ENCODE results near the gene DRGX.

Gene DRGX

GRCh38 chr10:49426490-49427360, 30.8 kb upstream of the DRGX start:
- no peak for TF ChIP-seq EZH2 (IDR thresholded peaks at IDR 0.05)
- no peak for TF ChIP-seq FOXP2 (optimal IDR thresholded peaks at IDR 0.05; ENCODE audit: control extremely low read depth, extremely low read length, insufficient read depth)
- no peak for TF ChIP-seq POLR2AphosphoS5 (IDR thresholded peaks at IDR 0.05; ENCODE audit: borderline replicate concordance, low read depth, low read length)
- Histone ChIP-seq H3K27ac (no peak overlapping the region), H3K4me3 (no peak overlapping the region), H3K36me3 (ENCODE audit: insufficient read depth, low read length) (no peaks in the 10 kb centered on the region), H3K9ac (ENCODE audit: insufficient read length) (no peak overlapping the region), H3K9me3 (ENCODE audit: low read depth, low read length) (no peaks in the 10 kb centered on the region)
- no peak for DNase-seq (ENCODE audit: low read depth, low spot score)

- TF ChIP-seq POLR2AphosphoS5 (IDR thresholded peaks at IDR 0.05; ENCODE audit: borderline replicate concordance, low read depth, low read length) (no peak), FOXP2 (optimal IDR thresholded peaks at IDR 0.05; ENCODE audit: control extremely low read depth, extremely low read length, insufficient read depth) (no peak), EZH2 (IDR thresholded peaks at IDR 0.05) (no peak)
- Histone ChIP-seq H3K36me3 (ENCODE audit: insufficient read depth, low read length) (no peaks in the 10 kb centered on the region), H3K27ac (no peak overlapping the region), H3K9me3 (ENCODE audit: low read depth, low read length) (no peaks in the 10 kb centered on the region), H3K4me3 (no peak overlapping the region), H3K9ac (ENCODE audit: insufficient read length) (no peak overlapping the region)
- no peak for DNase-seq (ENCODE audit: low read depth, low spot score)
These were observed 23.1 kb upstream of the DRGX start for GRCh38 chr10:49419005-49419404.

- Histone ChIP-seq H3K9ac (ENCODE audit: insufficient read length) (no peak overlapping the region), H3K4me3 (no peak overlapping the region), H3K9me3 (ENCODE audit: low read depth, low read length) (no peaks in the 10 kb centered on the region), H3K27ac (no peak overlapping the region), H3K36me3 (ENCODE audit: insufficient read depth, low read length) (no peaks in the 10 kb centered on the region)
- TF ChIP-seq POLR2AphosphoS5 (IDR thresholded peaks at IDR 0.05; ENCODE audit: borderline replicate concordance, low read depth, low read length), result no peak
- no peak for TF ChIP-seq EZH2 (IDR thresholded peaks at IDR 0.05)
- no peak for TF ChIP-seq FOXP2 (optimal IDR thresholded peaks at IDR 0.05; ENCODE audit: control extremely low read depth, extremely low read length, insufficient read depth)
- no peak for DNase-seq (ENCODE audit: low read depth, low spot score)
These were observed 22.4 kb upstream of the DRGX start for GRCh38 chr10:49418328-49418727.

DNA sequence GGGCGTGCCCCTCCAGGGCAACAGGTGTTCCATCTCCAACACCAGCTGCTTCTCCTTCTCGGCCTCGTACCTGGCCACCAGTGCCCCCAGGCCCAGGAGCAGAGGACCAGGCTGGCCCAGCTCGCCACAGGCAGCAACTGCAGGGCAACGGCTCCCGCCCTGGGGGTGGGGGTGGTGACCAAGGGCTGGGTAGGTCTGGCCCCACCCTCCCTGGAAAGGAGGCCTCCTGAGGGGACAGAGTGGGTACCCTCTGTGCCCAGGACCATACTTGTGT, 22.1 kb upstream of the DRGX start:
- DNase-seq (ENCODE audit: low read depth, low spot score), result no peak
- H3K4me3 ChIP-seq, result no peak overlapping the region

DNA sequence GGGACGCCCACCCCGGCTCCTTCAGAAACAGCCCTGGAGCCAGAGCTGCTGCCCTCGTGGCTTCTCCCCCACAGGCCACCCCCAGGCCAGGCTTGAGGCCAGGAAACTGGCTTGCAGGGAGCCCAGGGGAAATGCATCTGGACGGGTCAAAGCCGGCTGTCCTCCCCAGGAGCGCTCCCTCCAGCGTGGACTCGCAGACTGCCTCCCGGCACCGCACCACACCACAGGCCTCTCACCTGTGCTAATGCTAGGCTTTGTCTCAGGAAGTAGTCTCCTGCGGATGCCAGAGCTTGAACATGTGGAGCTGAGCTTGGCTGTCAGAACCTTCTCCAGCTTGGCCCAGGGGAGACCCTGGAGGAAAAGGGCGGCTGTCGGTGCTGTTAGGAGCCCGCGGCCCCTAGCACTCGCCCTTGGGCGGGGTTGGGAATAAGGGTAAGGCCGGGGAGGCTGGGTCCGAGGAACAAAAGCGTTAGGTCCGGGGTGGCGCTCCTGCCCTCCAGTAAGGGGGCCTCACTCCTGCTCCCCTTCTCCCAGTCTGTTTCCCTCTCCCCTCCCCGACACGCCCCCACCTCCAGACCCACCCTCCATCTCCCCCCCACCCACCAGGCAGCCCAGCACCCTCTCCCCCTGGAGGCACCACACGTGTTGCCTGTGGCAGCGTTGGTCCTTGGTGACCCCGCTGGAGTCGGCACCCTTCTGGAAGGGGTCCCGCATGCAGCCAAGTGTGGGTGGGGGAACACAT, 21.6 kb upstream of the DRGX start:
- Histone ChIP-seq H3K9ac (ENCODE audit: insufficient read length) (no peak overlapping the region), H3K27ac (no peak overlapping the region), H3K9me3 (ENCODE audit: low read depth, low read length) (no peaks in the 10 kb centered on the region), H3K4me3 (no peak overlapping the region), H3K36me3 (ENCODE audit: insufficient read depth, low read length) (no peaks in the 10 kb centered on the region)
- TF ChIP-seq EZH2 (IDR thresholded peaks at IDR 0.05), result no peak
- no peak for DNase-seq (ENCODE audit: low read depth, low spot score)

More for the DNA sequence above, 22.1 kb upstream of the DRGX start:
- H3K9me3 ChIP-seq (ENCODE audit: low read depth, low read length), result no peaks in the 10 kb centered on the region
- H3K27ac ChIP-seq, result no peak overlapping the region
- no peak overlapping the region for H3K9ac ChIP-seq (ENCODE audit: insufficient read length)
- no peaks in the 10 kb centered on the region for H3K36me3 ChIP-seq (ENCODE audit: insufficient read depth, low read length)
- TF ChIP-seq FOXP2 (optimal IDR thresholded peaks at IDR 0.05; ENCODE audit: control extremely low read depth, extremely low read length, insufficient read depth), result no peak
- no peak for TF ChIP-seq EZH2 (IDR thresholded peaks at IDR 0.05)
- TF ChIP-seq POLR2AphosphoS5 (IDR thresholded peaks at IDR 0.05; ENCODE audit: borderline replicate concordance, low read depth, low read length), result no peak

DNA sequence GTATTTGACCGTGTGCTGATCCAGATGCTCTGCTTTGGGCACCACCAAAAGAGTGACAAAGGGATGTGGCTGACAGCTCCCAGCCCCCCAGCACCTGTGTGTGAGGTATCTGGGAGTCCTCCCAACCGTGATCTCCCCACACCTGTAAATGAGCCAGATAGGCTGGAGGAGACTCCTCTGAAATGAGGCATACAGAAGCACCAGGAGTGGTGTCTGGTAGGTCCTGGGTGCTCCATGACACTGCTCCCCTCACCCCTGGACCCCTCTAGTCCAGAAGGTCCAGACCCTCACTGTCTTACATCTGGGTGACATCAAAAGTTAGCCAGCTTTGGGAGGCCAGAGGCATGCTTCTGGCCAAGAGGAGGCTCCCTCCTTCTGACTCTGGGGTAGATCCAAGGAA, 20.0 kb upstream of the DRGX start:
- H3K27ac ChIP-seq, result no peak overlapping the region
- no peak overlapping the region for H3K4me3 ChIP-seq
- no peaks in the 10 kb centered on the region for H3K36me3 ChIP-seq (ENCODE audit: insufficient read depth, low read length)
- no peak for DNase-seq (ENCODE audit: low read depth, low spot score)
- TF ChIP-seq EZH2 (IDR thresholded peaks at IDR 0.05) (no peak), FOXP2 (optimal IDR thresholded peaks at IDR 0.05; ENCODE audit: control extremely low read depth, extremely low read length, insufficient read depth) (no peak), POLR2AphosphoS5 (IDR thresholded peaks at IDR 0.05; ENCODE audit: borderline replicate concordance, low read depth, low read length) (no peak)
- H3K9me3 ChIP-seq (ENCODE audit: low read depth, low read length), result no peaks in the 10 kb centered on the region
- H3K9ac ChIP-seq (ENCODE audit: insufficient read length), result no peak overlapping the region

GRCh38 chr10:49415109-49415508, 19.2 kb upstream of the DRGX start:
- H3K36me3 ChIP-seq (ENCODE audit: insufficient read depth, low read length), result no peaks in the 10 kb centered on the region
- TF ChIP-seq EZH2 (IDR thresholded peaks at IDR 0.05), result no peak
- TF ChIP-seq POLR2AphosphoS5 (IDR thresholded peaks at IDR 0.05; ENCODE audit: borderline replicate concordance, low read depth, low read length), result no peak
- TF ChIP-seq FOXP2 (optimal IDR thresholded peaks at IDR 0.05; ENCODE audit: control extremely low read depth, extremely low read length, insufficient read depth), result no peak
- no peak overlapping the region for H3K4me3 ChIP-seq
- no peak overlapping the region for H3K27ac ChIP-seq
- no peak overlapping the region for H3K9ac ChIP-seq (ENCODE audit: insufficient read length)
- DNase-seq (ENCODE audit: low read depth, low spot score), result no peak
- no peaks in the 10 kb centered on the region for H3K9me3 ChIP-seq (ENCODE audit: low read depth, low read length)

GRCh38 chr10:49414496-49414895, 18.6 kb upstream of the DRGX start:
- no peak overlapping the region for H3K9ac ChIP-seq (ENCODE audit: insufficient read length)
- no peaks in the 10 kb centered on the region for H3K9me3 ChIP-seq (ENCODE audit: low read depth, low read length)
- no peak for DNase-seq (ENCODE audit: low read depth, low spot score)
- no peak overlapping the region for H3K4me3 ChIP-seq
- no peak overlapping the region for H3K27ac ChIP-seq
- no peaks in the 10 kb centered on the region for H3K36me3 ChIP-seq (ENCODE audit: insufficient read depth, low read length)
- no peak for TF ChIP-seq POLR2AphosphoS5 (IDR thresholded peaks at IDR 0.05; ENCODE audit: borderline replicate concordance, low read depth, low read length)
- no peak for TF ChIP-seq FOXP2 (optimal IDR thresholded peaks at IDR 0.05; ENCODE audit: control extremely low read depth, extremely low read length, insufficient read depth)
- TF ChIP-seq EZH2 (IDR thresholded peaks at IDR 0.05), result no peak

All from SK-N-MC (cell line).